Stimulated activated CD8-positive, alpha-beta memory T cell treated with anti-CD3 and anti-CD28 coated beads, Interleukin-12 subunit alpha, Interleukin-12 subunit beta, amount 100 ng/mL, for 1 hour (primary cell): Measurements from ENCODE around the gene EFCAB14.
"Not testable (repeated sequence)": the region's sequence is repeated elsewhere in the genome, so short reads cannot be mapped to it uniquely, and the experiment has no call there.

Experiments
- DNase-seq: peaks from one replicate; pipeline ENCODE4 v3.0.0-alpha.2; 2020; ENCODE audit warnings: low read depth

The EFCAB14 gene, protein sequence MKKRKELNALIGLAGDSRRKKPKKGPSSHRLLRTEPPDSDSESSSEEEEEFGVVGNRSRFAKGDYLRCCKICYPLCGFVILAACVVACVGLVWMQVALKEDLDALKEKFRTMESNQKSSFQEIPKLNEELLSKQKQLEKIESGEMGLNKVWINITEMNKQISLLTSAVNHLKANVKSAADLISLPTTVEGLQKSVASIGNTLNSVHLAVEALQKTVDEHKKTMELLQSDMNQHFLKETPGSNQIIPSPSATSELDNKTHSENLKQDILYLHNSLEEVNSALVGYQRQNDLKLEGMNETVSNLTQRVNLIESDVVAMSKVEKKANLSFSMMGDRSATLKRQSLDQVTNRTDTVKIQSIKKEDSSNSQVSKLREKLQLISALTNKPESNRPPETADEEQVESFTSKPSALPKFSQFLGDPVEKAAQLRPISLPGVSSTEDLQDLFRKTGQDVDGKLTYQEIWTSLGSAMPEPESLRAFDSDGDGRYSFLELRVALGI

GRCh38 chr1:46718727-46719622, at the start of gene EFCAB14:
EFCAB14 (minus strand) TSS chr1:46719114; CDS start chr1:46718087, 1,027 bp downstream.
- DNase-seq: peak; percentile 99

- no peak for DNase-seq
Observed at GRCh38 chr1:46768445-46768844, 49.5 kb upstream of the EFCAB14 start.

DNA sequence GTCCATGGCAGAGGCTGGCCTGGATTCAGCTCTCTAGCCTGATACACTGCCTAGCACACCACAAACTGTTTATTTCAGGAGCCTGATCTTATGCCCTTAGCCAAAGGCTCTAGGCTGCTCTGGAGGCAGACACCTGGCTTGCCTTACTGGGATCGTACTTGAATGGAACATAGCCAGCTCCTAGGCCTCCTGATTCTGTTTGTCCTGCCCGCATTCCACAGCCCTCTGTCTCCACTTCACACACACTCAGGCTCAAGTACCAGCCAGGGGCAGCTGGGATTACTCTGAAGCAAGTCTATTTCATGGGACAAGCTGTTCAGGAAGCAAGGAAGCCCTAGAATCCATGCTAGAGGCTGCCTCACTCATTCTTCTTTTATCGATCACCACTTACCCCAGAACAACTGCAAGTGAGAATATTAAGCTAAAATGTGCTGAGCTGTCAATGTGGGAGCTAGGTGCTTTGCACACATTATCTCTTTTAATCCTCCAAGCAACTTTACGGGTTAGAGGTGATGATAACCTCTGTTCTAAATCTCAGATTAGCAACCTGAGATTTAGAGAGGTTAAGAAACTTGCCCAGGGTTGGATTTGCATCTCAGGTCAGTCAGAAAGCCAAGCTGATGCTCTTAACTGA, 48.9 kb upstream of the EFCAB14 start:
- DNase-seq: no peak

GRCh38 chr1:46764402-46764801, 45.5 kb upstream of the EFCAB14 start:
- DNase-seq: no peak

DNA sequence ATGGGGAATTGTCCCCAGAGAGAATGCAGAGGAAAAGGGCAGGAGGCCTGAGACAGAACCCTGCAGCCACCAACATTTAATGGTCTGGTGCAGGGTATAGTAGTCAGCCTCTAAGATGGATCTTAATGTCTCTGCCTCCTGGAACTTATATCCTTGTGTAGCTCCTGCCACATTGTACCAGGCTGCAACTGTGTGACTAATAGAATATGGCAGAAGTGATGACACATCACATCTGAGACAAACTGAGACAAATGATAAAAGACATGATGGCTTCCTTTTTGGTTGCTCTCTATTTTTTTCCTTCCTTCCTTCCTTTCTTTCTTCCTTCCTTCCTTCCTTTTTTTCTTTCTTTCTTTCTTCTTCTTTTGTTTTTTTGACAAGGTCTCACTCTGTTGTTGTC, 42.8 kb upstream of the EFCAB14 start:
- no peak for DNase-seq

- DNase-seq: no peak
Observed at GRCh38 chr1:46760558-46761166, 41.7 kb upstream of the EFCAB14 start.

GRCh38 chr1:46757956-46758528, 39.1 kb upstream of the EFCAB14 start:
- no peak for DNase-seq

DNA sequence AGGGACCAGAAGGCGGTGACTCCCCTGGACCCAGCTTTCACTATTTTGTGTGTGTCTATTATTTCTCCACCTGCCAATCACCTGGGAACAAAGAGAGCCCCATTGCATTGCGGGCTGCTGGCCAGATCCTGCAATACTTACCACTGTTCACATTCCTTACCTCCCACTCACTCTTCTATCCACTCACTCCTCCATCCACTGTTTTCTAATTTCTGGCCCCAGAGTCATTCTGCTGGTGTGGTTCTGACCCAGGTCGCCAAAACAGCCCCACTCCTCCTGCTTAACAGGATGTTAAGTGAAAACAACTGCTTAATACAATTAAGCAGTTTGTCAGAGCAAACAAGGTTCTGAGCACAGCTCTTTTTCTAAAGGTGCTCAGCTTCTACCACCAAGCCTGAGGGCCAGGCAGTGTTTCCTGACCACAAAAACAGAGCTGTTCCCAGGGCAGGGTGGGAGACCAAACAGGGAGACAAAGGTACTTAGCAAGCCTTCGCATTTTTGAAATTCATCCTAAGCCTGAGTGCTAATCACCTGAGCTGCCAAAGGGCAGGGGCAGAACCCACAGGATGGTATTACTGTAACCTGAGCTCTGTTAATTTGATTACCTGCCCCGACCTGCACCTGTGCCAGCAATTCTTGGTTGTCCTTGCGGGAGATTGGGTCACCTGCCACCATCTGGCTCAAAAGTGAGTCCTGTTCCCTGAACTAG, 38.5 kb upstream of the EFCAB14 start:
- DNase-seq: no peak

DNA sequence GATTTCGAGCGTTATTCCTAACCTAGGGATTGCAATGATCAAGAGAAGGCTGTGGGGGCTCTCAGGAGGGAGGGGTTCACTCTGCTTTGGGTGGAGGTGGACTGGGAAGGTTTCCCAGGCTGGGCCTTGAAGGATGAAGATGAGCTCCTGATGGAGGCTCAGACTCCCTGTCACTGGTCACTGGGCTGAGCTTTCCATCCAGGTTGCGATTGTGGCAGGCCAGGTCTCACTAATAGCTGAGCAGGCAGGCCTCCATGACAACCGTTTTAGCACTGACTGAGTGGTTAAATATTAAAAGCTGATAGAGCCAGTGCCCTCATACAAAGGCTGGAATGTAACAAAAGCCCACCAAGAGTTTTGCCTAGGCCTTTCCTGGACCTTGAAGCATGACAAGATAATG, 36.2 kb upstream of the EFCAB14 start:
- DNase-seq: no peak

DNA sequence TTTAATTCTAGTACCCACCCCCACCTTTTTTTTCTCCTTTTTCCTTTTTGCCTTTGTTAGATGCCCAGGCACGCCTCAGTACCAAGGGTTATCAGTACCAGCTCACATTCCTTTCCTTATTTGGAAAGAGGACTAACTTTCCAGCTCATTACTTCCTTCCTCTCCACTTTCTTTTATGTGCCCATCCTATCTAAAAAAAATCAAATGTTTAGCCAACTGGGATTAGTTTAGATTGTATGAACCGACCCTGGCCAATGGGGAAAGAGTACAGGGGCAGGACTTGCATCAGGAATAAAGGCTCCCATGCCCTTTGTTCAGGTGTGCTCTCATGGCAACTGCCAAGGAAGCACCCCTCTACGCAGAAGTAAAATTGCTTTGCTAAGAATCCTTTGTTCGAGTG, 35.8 kb upstream of the EFCAB14 start:
- not testable (repeated sequence) for DNase-seq

DNA sequence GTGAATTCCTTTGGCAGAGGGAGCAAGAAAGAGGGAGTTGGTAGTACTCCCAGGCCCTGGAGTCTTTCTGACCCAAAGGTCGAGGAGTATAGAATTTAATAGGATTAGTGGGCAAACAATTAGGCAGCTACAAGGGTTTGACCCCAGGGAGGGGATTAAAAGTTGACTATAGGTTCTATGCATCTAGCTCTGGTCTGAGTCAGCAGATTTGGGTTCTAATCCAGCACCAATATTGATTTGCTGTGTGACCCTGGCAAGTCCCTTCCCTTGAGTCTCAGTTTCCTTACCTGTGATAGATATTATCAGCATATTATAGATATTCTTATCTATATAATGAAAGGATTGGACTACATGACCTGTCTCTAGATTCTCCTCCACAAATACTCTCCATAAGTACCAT, 35.1 kb upstream of the EFCAB14 start:
- no peak for DNase-seq

DNA sequence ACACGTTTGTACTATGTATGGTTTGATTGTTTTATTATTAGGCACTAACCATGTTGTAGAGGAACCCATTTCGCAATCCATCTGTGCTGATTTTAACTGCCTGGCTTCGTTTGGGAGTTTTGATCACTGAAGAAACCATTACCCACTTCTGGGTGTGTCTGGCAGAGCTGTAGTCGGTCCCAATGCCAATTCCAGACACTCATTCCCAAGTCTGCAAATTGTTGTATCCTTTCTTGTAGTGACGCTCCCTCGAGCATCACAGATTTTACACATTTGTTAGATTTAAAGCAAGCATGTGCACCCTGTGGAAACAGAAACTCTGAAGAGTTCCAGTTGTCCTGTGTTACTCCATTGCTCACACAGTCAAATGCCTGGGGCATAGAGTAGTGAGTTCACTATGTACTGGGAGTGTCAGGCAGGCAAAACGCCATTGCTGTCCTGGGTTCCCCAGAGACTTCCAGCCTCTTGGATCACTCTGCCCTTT, 31.0 kb upstream of the EFCAB14 start:
- no peak for DNase-seq

GRCh38 chr1:46749404-46749803, 30.5 kb upstream of the EFCAB14 start:
- DNase-seq: no peak

GRCh38 chr1:46747683-46748288, 28.9 kb upstream of the EFCAB14 start:
- DNase-seq: no peak

DNA sequence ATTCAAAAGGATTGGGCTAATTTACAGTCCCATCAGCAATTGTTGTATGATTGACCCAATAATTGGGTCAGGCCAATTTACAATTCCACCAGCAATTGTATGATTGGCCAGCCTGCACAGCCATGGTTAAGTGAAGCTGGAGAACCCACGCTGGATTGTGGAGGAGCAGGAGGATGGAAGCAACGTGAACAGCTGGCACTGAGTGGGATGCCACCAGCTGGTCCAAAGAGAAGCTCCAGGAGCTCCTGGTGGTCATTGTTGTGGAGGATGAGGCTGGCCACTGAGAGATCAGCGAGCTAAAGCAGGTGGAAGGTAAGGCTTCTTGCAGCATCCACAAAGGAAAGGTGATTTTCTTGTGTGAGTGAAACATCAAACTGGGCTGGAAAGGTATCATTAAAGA, 23.2 kb upstream of the EFCAB14 start:
- DNase-seq: no peak

GRCh38 chr1:46735708-46736324, 16.9 kb upstream of the EFCAB14 start:
- no peak for DNase-seq

DNA sequence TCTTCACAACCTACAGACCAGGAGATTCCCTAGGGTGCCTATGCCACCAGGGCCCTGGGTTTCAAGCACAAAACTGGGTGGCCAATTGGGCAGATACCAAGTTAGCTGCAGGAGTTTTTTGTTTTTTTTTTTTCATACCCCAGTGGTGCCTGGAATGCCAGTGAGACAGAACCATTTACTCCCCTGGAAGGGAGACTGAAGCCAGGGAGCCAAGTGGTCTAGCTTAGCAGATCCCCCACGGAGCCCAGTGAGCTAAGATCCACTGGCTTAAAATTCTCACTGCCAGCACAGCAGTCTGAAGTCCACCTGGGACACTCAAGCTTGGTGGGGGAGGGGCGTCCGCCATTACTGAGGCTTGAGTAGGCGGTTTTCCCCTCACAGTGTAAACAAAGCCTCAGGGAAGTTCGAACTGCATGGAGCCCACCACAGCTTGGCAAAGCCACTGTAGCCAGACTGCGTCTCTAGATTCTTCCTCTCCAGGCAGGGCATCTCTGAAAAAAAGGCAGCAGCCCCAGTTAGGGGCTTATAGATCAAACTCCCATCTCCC, 9.5 kb upstream of the EFCAB14 start:
- DNase-seq: not testable (repeated sequence)

GRCh38 chr1:46725736-46726108, 6.8 kb upstream of the EFCAB14 start:
- DNase-seq: no peak

DNA sequence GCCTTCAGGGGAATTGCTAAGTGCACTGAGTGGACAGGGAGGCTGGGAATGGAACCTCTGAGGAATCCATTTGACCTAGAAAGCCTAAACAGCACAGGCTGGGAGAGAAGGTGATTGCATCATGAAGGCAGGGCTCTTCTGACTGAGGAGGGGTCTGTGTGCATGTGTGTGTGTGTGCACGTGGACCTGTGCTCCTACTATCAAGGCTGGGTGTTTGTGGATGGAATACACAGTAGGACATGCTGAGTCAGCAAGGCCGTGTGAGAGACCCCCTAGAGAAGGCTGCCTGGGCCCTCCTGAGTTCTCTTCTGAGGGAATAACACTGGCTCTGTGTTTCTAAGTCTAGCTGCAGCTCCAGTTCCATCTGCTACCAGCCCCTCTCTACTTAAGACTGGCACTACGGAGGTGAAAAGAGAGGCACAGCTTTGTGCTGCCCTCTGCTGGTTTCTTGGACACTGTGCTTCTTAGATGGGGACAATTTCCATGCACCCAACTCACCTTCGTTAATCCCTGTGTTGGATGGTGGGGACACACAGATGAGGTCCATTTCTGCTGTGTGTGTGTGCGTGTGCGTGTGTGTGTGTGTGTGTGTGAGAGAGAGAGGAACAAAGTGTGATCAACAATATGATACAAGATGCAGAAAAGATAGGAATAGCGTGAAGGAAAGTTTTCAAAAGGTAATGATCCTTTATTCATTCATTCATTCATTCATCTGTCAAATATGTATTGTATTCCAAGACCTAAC, 6.2 kb upstream of the EFCAB14 start:
- peak; percentile 52 for DNase-seq
